Sigmoid colon (tissue), 4 donors: ENCODE data around the gene FBXL7.

Experiments
- POLR2AphosphoS5 ChIP-seq, 4 donors: sonication (generic); formaldehyde crosslinking; IDR thresholded peaks; one replicate each; pipeline ENCODE4 v1.6.1; 2017; ENCODE audit warnings: antibody characterized with exemption in 4 of 4
- TF ChIP-seq, protein P1 (sequence below), 4 experiments: fragments of 450-650 bp in 3 of 4; fragments of 200-600 bp in 1 of 4; IDR thresholded peaks; one replicate each; pipeline ENCODE4 v1.5.1; 2016 to 2019; ENCODE audit warnings: antibody characterized with exemption in 4 of 4, mild to moderate bottlenecking in 3 of 4, moderate library complexity in 2 of 4

- no peak for TF ChIP-seq POLR2AphosphoS5 (IDR thresholded peaks at IDR 0.05)
- TF ChIP-seq, protein P1, sequence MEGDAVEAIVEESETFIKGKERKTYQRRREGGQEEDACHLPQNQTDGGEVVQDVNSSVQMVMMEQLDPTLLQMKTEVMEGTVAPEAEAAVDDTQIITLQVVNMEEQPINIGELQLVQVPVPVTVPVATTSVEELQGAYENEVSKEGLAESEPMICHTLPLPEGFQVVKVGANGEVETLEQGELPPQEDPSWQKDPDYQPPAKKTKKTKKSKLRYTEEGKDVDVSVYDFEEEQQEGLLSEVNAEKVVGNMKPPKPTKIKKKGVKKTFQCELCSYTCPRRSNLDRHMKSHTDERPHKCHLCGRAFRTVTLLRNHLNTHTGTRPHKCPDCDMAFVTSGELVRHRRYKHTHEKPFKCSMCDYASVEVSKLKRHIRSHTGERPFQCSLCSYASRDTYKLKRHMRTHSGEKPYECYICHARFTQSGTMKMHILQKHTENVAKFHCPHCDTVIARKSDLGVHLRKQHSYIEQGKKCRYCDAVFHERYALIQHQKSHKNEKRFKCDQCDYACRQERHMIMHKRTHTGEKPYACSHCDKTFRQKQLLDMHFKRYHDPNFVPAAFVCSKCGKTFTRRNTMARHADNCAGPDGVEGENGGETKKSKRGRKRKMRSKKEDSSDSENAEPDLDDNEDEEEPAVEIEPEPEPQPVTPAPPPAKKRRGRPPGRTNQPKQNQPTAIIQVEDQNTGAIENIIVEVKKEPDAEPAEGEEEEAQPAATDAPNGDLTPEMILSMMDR (IDR thresholded peaks at IDR 0.05), result no peak
Measured at GRCh38 chr5:15496886-15497285, 3.1 kb upstream of the FBXL7 start.
